Glomerular endothelial cell (primary cell): ENCODE measurements around the gene MYBBP1A. TPM values are rescaled to one million over a fixed set of nuclear protein-coding genes. Genes with fewer than 3 reads are reported as not detected.
"Not testable (repeated sequence)": the region's sequence is repeated elsewhere in the genome, so short reads cannot be mapped to it uniquely, and the experiment has no call there.

Source experiments
- DNase-seq: peaks from one replicate; pipeline ENCODE4 v3.0.0-alpha.2; 2011; ENCODE audit warnings: low read depth, low spot score; ENCODE audit errors: extremely low read depth
- total RNA-seq: library from RNA; depleted of rRNA; stranded (reverse); fragments of >200 nt; gene quantifications from 2 replicates; pipeline ENCODE4 v1.2.3, GENCODE V29; 2015

MYBBP1A gene
- total RNA-seq, 1 donor from 2014 or later: 84.7 TPM

DNA sequence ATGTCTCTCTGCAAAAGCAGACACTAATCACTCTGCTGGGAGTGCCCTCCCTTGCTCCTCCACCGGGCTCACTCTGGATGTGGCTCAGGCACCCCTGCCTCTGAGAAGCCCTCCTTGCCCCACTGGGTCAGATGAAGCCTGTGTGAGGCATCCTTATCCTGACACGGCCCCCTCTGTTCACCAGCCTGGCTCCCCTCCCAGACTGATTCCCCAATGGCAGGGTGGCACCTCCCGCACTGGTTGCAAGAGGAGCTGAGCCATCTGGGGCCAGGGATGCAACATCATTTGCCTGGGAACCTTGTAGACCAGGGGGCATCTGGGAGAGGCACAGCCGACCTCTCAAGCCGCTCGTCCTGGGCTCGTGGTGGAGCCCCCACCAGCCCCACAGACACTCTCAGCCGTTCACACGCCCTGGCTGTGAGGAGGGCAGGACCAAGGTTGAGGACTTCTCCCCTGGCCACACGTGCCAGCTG lies 35.8 kb upstream of the MYBBP1A start:
- DNase-seq: no peak

DNA sequence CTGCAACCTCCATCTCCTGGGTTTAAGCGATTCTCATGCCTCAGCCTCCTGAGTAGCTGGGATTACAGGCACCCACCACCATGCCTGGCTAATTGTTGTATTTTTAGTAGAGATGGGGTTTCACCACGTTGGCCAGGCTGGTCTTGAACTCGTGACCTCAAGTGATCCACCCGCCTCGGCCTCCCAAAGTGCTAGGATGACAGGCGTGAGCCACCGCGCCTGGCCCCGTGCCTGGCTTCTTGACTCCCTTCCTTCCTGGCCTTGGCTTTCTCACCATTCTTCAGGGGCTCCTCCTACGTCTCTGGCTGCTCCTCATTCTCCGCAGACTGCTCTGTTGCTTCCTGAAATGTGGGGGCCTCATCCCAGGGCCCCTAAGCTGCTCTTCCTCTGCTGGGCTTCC lies 34.9 kb upstream of the MYBBP1A start:
- not testable (repeated sequence) for DNase-seq

DNA sequence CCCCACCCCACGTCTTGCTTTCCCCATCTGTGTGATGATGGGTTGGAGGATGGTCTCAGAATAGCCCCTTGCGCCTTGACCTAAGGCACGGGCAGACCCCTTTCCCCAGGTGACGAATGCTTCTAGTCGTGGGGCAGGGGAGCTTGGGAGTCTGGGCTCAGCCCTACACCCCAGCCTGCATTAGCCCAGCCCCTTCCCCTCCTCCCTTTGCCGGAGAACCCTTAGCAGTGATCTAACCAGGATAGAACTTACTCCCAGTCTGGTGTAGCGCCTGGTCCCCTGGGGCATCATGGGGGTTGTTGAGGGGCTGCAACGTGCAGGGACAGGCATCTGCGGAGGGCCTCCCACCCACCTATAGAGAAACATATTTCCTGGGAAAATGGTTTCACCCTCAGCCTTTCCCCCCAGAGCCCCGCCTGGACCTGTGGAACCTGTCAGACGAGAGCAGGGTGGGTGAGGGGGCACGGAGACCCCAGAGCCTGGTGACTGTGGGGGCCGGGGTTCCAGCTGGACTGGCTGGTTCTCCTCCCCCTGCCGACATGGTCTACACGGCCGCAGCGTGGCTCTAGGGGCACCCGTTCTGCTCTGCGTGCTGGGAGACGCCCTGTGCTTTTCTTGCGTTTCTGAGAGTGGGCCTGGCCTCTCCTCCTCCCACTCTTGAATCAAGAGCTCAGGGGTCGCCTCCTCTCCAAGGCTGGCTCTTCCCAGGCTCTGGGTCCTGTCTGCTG lies 33.9 kb upstream of the MYBBP1A start:
- no peak for DNase-seq

DNA sequence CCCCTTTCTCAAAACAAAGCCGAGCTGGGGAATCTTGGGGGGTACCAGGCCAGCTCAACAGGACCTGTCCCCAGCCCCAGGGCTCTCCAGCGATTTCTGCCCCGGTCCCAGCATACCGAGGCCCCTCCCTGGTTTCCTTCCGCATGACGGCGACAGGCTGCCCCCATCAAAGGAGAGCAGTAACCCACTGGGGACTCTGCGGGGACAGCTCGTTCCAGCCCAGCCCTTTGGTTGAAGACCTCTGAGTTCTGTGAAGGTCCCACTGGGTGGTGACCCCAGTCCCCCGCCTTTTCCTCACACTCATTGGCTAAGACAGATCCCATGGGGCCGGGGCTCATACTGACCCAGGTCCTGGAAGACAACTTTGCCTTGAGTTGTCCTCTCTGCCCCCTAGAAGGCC lies 33.2 kb upstream of the MYBBP1A start:
- no peak for DNase-seq

DNA sequence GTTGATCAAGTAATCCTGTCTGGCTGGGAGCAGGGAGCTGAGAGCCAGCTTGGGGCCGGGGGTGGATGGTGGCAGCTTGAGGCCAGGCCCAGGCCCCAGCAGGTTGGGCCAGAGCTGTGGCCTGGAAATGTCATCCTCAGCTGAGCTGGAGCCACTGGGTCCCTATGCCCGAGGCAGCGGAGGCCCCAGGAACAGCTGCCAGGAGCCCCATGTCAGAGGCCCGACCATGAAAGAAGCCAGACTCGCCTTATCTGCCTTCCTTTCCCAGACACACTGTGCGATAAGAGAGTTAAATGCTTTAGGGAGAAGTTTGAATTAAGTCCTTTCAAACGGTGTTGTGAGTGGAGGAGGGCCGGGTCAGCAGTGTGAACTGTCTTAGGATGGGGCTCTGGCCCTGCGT lies 32.6 kb upstream of the MYBBP1A start:
- no peak for DNase-seq

DNA sequence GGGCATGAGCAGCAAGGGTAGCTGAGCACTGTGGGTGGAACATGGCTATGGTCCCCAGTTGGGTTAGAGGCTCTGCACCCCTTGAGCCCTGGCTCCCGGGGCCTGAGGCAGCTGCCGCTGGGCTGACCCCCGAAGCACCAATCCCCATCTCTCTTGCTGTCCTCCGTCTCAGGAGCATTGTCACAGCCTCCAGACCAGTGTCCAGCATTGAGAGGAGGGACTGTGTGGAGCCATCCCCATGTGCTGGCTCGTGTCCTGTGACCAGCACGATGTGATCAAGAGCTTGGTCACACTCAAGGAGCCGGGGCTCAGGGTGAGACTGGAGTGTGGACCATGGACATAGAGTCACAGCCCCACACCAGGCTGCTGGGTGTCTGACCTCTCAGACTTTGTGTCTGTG lies 32.0 kb upstream of the MYBBP1A start:
- no peak for DNase-seq

GRCh38 chr17:4586043-4586442 lies 30.9 kb upstream of the MYBBP1A start:
- DNase-seq: no peak

DNA sequence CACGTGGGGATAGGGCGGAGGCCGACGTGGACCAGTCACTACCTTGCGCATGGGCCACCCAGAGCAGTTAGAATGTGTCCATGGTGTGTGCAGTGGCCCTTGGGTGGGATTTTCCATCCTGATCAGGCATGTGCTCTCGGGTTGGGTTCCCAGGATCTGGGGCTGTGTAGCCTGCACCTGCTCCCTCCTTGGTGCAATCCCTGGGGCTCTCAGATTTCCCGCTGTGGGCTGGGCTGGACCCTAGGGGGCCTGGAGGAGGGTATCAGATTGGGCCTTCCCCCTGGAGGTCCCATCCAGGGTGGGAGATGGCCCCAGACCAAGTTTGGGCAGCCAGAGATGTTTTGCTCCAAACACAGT lies 30.4 kb upstream of the MYBBP1A start:
- no peak for DNase-seq

- no peak for DNase-seq
These were observed 29.9 kb upstream of the MYBBP1A start for GRCh38 chr17:4584917-4585637.

- no peak for DNase-seq
These were observed 29.1 kb upstream of the MYBBP1A start, which contains the start of gene SMTNL2 for GRCh38 chr17:4584101-4584916. TSS of gene SMTNL2 (plus strand) at chr17:4584529. CDS start at chr17:4584606, 77 bp downstream.

DNA sequence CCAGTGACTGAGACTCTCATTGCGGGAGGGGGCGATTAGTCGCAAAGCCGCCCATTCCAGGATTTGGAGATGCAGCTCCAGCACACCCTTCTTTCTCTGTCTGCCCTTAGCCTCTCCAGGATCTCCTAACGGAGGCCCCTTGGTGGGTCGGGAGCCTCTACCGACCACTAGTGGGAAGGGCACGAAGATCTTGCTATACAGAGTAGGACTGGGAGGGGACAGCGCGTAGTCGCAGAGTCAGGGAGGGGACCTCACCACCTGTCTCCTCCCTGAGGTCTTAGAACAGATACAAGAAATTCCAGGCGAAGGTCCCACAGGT lies 28.6 kb upstream of the MYBBP1A start:
- DNase-seq: no peak

- DNase-seq: no peak
These were observed 28.0 kb upstream of the MYBBP1A start for GRCh38 chr17:4583206-4583605.

DNA sequence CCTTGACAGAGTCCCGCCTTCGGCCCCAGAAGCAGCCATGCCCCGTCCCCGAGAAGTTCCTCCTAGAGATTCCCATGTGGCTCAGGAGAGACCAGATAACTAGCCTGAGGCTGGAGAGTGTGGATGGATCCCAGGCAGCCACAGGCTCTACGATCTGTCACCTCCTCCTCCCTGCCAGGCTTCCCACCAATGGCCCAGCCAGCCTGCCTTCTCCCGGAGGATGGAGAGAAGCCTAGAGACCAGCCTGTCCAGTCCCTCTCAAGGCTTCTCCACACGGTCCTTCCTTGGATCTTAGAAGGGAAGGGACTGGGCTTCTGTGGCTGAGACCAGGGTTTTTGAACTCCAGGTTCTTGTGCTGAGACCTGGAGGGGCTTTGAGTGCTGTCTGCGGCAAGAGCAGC lies 27.5 kb upstream of the MYBBP1A start:
- DNase-seq: no peak

DNA sequence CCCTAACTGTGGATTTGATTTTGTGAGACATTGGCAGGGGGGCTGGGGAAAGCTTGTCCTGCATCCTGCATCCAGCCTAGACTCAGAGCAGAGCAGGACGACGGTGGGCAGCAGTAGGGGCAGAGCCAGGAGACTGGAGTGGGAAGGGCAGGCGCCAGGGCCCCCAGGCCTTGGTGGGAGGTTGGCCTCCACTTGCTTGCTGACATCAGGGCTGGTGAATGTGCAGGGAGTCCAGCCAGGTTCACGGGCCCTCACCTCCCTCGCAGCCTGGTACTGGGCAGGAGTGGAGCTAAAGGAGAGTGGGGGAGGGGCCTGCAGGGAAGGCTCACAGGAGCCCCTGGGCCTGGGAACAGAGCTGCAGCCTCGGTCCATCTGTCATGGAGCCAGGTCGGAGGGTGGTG lies 26.9 kb upstream of the MYBBP1A start:
- no peak for DNase-seq

GRCh38 chr17:4580291-4580690 lies 25.1 kb upstream of the MYBBP1A start:
- no peak for DNase-seq

DNA sequence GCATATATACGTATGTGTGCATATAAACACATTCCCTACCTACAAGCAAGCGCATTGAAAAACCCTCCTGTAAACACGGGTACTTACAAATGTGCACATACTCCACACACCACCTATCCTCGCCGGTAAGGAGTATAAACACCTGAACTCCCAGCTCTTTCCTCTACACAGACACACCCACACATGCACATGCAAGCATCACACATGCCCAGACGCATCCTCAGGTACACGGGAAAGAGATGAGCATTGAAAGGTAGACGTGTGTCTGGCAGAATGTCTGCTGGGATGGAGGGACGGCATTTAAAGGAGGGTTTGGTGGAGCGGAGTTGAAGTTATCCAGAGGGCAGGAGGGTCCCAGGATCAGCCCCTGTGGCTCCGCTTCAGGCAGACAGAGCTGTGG lies 24.5 kb upstream of the MYBBP1A start:
- DNase-seq: no peak

GRCh38 chr17:4578349-4578748 lies 23.2 kb upstream of the MYBBP1A start:
- not testable (repeated sequence) for DNase-seq

GRCh38 chr17:4577386-4577993 lies 22.3 kb upstream of the MYBBP1A start:
- no peak for DNase-seq

DNA sequence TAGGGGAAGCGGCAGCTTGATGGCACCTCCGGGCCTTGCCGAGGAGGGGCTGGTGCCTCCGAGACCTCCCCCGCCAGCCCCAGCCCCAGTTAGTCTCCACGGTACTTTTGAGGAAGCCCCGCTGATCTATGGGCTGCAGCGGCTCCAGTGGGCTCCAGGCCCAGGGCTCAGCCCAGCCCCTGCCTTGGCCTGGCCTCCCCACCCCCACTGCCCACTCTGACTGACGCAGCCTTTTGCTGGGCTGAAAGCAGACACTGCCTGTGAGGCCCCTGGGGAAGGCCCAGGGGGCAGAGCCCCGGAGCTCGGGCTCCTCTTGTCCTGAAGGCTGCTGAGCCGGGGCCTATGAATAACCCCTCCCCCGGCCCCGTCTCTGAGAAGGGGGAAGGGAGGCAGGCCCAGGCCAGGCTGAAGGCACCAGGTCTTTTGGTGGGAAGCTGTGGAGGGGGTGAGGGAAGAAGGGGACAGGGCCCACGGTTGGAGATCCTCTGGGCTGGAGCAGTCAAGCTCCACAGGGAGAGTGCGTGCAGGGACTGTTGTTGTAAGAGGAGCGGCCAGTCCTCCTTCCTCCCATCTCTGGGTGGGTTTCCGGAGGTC lies 21.6 kb upstream of the MYBBP1A start:
- no peak for DNase-seq

- no peak for DNase-seq
These were observed 21.0 kb upstream of the MYBBP1A start for GRCh38 chr17:4576161-4576558.
